GM19043 (cell line): ENCODE data around the gene STEAP3.

Experiments
- ATAC-seq: cut with Tn5 transposase; IDR thresholded peaks from one replicate; pipeline ENCODE4 v1.9.1; 2021; ENCODE audit warnings: low read depth; ENCODE audit not compliant: unreplicated experiment

Gene STEAP3

DNA sequence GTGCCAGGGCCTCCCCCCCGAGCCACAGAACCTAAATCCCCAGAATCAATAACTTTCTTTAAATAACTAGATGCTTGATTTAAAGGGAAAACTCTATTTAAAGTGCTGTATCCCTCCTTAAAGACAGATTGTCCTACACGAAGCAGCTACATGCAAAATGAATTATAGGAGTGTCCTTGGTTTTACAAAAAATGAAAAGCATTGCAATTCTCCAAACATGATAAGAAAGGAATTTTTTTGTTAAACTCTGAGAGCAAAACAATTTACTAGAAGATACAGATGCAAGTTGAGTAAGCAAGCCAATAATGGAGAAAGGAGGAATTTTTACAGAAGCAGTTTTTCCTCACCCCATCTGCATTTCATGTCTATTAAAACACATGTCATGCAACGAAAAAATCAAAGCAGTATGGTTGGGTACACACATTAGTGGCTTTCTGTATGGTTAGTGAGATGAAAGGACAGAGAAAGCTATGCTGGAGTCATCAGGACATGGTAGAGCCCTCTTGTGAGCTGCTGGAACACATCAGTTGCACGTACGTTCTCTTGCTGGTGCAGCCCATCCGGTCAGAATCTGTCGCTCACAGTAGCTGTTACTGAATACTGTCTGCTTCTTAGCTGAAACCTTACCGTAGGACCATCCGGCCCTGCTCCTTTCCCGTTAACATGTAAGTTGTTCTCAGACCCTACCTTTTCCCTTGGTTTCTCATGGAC is 25.9 kb upstream of the STEAP3 start:
- no peak for ATAC-seq

DNA sequence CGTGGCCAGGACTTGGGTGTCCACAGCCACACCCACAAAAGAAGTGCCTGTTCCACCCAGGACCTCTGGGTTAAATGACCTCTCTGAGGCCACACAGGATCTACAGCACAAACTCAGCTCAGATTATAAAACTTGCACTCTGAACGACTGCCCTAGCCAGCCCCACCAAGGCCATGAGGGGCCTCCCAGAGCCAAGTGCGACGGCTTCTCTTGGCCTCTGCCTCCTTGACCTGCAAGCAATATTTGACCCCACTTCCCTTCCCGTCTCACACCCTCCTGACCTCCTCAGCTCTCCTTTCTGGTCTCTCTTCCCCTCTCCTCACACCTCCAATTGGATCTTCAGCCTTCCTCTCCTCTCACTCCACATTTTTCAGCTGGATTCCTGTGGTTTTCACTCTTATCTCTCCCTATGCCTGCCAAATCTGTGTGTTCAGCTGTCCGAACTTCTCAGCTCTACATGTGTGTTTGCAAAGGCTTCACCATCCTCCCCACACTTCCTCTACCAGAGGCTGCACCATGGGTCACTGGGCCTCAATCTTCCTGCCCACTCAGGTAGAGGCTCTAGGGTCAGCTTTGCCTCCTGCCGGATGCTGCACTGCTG is 25.3 kb upstream of the STEAP3 start:
- ATAC-seq: no peak

DNA sequence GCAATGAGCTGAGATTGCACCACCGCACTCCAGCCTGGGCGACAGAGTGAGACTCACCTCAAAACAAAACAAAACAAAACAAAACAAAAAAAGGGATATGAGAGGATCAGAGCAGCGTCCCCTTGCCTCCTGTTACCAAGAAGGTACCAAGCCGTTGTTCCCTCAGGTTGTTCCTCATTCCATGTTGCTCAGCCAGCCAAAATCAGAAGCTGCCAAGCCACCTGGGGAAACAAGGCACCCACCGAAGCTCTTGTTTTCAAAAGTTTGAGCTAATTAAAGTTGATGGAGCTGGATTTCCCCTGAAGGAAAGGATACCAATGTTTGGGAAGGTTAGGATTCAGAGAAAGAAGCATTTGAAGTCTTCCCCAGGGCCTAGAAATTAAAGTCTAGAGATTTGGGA is 21.8 kb upstream of the STEAP3 start:
- ATAC-seq: no peak

DNA sequence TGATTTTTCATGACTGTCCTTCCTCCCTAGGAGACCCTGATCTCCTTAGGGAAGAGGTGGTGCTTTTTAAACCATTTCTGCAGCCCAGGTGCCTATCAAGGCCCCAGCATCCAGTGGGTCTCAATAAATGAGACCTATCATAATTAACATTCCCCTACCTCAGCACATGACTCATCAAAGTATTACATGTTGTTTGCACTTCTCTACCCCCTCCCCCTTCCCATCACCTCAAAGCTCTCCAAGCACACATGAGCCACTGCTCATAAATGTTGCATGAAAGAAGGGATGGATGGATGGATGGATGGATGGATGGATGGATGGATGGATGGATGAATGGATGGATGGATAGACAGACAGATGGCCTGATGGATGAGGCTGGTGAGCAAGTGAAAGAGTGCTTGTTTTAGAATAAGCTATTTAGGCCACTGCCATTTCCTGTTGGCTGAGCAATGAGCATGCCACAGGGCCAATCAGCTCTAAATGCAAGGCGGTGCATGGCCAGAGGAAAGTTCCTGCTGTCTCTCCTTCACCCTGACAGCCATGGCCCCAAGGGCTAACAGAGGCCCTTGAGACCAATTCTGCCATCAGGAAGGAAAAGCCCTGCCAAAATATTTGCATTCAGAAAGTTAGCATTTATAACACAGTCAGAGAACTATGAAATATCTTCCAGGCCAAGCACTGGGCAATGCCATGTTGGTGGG is 20.9 kb upstream of the STEAP3 start:
- ATAC-seq: no peak

DNA sequence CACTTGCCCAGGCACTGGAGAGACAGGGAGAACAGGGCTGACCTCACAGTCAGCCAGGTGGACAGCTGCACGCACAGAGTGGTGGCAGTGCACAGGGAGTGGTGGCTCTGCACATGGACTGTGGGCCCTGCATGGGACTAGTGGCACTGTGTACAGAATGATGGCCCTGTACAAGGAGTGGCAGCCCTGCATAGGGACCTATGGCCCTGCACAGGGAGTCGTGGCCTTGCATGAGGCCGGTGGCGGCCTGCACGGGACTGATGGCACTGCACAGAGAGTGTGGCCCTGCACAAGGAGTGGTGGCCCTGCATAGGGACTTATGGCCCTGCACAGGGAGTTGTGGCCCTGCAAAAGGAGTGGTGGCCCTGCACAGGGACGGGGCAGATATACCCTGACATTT is 19.1 kb upstream of the STEAP3 start:
- no peak for ATAC-seq

DNA sequence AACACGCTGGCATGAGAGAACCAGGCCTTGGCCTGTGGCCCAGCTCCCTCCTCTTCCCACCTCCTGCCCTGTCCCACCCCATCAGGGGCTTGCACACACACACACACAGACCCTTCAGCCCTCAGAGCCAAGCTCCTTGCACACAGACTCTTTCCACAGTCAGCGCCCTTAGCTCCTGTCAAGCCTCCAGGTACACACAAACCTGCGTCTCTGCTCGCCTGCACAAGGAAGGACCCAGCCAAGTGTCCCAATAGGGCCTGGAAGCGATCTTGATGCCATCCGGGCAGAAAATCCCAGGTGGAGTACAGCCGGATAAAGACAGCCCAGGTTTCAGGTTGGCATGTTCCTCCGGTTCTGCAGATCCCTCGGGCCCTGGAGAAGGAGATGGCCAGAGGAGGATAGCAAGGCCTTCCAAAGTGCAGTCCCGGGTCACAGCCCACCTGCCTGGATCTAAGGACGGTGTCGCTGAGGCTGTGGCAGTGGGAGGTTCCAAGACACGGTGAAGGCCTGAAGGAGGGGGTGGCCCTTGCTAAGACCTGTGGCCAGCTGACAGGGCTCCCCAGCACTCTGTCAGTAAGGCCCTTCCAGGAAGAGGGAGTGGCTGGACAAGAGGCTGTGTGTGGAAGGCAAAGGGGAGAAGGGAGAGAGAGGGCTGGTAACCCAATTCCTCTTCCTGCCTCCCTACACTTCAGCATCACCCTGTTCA is 18.5 kb upstream of the STEAP3 start:
- no peak for ATAC-seq

DNA sequence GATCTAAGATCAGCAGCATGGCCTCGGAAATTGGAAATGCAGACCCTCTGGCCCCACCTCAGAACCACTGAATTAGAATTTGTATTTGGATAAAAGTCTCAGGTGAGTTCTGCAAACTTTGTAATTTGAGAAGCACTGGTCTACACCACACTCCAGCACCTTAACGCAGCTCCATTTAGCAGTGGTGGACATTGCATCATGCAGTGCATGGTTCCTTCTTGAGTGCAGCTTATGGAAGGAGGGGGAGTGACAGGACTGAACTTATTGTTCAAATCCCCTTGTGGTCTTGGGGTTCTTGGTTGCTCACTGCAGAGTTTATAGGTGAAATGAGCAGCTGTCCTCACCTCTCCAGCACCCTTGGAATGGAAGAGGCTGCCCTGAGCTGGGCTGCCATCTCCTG is 17.4 kb upstream of the STEAP3 start:
- ATAC-seq: no peak

DNA sequence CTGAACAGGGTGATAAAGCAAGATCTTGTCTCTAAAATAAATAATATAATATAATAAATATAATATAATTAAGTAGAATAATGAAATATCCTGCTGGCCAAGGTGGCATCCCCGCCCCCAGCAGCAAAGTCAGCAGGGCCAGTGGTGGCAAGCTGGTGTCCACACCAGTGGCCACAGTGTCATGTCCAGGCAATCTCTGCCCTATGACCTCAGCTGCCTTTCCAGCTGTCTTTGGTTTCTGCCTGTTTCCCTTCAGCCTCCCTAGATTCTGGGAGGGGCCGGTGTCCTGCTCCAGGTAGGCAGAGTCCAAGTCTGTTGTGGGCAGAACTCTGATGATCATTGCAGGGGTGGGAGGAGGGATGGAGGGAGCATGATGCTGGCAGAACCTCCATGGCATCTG is 16.2 kb upstream of the STEAP3 start:
- ATAC-seq: no peak

DNA sequence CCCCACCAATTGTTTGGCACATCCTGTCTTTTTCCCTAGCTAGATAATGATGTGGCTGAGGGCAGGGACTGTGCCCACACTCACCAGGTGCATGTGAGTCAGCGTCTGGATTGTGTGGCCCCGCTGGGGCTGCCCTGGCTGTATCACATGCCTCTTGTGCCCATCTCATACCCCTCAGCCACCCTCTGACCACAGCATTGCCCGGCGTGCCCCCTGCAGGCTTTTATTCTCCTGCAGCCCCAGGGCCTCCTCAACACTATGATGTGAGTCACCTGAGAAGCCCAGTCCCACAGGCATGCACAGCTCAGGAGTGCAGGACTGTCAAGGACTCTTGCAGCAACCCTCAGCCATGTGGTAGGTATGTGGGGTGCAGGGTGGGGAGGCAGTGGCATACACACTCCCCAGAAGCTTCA is 14.8 kb upstream of the STEAP3 start:
- ATAC-seq: no peak

DNA sequence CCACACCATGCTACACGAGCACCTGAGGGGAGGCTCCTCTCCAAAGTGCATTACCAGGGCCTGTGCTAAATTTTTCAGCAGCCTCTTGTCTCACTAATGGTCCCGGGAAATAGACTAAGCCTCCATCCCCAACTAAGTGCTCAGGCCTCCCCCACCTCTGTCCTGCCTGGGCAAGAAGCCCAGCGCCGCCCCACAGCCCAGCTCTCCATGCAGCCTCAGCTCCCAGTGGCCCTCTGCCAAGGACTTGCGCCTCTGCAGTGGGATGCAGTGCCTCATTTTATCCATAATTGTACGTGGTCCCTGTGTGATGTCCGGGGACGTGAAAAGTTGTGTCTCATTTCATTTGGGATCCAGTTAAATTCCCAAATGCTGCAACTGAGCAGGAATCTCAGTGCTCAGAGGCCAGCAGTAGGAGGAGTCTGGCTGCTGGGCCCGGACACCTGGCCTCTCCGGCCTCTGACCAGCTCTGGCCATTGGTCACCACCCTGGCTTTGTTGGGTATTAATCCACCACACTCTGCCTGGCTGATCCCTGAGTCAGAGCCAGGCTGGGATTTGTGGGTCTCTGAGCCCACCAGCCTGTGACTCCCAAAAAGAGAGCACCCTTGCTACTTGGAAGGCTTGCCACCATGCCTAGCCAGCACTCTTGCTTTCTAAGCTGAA is 11.4 kb upstream of the STEAP3 start:
- ATAC-seq: no peak

DNA sequence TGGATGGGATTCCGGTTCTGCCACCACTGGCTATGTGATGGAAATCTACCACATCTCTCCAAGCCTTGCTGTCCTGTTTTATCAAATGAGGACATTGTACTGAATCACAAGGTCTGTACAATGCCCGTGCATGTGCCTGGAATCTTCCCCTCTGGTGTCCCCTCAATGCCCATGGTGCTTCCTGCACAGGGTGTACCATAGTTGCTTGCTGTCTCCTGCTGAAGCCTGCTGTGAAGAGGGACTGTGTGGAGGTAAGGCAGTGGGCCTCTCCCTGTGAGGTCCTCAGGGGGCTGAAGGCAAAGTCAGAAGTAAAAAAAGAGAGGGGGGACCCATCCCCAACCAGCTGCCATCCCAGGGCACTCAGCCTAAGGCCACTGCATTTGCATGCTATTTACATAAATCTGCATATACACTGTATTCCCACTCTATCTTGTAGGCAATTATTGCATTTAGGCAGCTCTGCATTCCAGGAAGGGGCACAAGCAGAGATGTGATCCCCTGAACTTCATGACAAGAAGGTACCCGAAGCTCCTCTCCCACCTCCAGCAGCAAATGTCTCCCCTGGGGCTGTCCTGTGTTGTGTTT is 9.1 kb upstream of the STEAP3 start:
- no peak for ATAC-seq

DNA sequence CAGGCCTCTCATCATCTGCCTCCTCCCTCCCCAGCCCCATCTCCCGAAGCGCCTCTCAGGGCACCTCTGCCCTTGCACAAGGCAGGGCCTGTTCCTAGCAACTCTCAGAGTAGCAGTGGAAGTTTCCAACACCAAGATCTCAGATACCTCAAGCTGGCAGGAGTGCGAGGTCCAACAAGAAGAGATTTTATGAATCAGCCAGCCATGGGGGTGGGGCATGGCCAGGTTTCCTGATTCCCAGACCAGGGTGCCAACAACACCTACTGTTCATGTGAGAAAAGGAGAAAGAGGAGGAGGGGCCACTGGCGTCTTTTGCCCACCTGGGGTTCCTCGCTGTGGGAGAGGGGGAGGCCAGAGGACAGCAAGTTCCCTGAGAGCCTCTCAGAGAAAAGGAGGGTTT is 6.6 kb upstream of the STEAP3 start:
- no peak for ATAC-seq

DNA sequence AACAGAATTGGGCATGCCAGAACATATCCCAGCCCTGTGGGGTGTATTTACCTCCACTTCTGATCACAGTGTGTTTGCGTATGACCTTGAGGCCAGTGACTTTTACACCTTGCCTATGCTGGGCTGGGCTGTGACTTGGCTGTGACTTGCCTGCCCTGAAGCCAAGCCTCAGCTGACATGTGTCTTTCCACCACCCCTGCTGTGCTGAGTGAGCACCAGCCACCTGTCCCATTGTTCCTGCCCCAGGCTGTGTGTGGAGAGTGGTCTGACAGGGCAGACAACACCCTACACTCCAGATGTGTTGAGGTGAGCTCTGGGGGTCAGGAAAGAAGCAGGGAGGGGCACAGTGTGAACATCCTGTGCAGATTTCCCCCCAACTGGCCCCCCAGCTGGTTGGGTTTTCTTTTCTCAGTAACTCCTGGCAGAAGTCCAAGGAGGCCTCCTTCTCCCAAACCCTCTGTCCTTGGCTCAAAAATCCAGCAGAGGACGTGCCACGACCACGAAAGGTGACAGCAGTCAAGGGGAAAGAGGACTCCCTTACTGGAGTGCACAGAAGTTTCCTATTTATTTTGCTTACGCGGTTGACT is 5.1 kb upstream of the STEAP3 start:
- ATAC-seq: no peak

DNA sequence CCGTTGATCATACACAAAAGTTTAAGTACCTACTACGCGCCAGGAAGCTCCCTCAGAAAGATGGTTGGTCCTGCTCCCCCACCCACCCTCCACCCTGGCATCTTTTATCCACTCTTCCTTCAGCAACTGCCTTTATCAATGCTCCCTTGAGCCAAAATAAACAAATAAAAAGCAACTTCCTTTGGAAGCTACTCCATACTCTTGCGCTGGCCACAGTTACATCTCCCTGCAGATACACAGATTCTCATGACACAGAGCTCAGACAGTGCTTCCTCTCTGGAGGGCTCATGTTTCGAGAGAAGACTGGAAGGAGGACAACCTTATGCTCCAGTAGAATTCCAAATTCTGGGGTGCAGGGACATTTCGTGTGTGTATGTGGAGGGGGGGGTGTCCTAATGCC is 3.8 kb upstream of the STEAP3 start:
- ATAC-seq: no peak

DNA sequence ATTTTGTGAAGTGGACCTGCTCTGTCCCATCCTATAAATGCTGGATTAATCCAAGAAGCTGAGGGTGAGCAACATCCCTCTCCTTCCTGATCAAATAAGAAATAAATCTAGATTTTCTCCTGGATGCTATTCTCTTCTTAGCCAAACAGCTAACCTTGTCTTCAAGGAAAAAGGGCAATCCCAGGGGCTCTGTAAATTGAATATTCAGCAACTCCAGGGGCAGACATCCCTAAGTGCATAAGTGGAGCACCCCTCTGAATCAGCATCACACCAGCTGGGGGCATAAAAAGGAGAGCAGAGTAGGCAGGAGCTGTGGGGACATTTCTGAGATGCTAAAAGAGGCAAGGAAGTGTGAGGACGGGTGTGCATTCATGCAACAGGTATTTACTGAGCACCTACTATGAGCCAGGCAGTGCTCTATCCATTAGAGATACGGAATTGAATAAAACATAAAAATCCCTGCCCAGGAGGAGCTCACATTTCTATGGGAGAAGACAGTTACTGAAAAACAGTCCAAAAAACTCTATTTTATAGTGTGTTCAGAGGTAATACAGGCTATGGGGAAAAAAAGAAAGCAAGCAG is 2.8 kb upstream of the STEAP3 start:
- no peak for ATAC-seq

DNA sequence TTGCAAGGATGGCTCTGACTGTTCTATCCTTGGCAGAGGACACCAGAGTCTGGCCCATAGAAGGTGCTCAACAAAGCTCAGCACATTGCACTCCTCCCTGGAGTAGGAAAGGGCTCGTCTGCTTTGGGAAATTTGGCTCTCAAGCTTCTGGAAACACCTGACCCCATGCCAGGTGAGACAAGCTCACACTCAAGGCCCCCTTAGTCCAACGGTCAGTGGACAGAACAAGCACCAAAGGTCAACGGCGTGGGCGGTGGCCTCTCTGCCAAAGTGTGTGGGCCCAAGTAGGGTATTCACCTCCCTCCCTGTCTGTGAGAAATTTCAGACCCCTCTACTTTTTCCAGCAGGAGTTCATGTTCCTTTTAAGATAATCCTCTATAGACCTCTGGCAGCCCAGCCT is 2.0 kb upstream of the STEAP3 start:
- ATAC-seq: no peak

DNA sequence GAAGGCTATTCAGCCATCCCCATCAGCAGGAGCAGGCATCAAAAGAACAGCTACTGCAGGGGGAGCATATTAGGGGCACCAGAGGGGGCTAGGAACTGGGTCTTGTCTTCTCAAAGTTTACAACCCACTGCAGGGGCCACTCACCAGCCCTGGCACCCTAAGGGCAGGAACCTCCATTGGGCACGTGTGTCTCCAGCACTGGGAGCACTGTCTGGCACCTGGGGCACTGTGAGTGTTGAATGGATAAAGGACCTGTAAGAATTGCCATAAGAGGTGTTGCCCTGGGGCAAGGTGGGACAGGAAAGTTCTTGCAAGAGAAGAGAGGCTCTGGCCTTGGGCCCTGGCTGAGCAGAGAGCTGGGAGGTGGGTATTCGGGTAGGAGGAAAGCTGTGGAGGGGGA is 1.4 kb upstream of the STEAP3 start:
- no peak for ATAC-seq

DNA sequence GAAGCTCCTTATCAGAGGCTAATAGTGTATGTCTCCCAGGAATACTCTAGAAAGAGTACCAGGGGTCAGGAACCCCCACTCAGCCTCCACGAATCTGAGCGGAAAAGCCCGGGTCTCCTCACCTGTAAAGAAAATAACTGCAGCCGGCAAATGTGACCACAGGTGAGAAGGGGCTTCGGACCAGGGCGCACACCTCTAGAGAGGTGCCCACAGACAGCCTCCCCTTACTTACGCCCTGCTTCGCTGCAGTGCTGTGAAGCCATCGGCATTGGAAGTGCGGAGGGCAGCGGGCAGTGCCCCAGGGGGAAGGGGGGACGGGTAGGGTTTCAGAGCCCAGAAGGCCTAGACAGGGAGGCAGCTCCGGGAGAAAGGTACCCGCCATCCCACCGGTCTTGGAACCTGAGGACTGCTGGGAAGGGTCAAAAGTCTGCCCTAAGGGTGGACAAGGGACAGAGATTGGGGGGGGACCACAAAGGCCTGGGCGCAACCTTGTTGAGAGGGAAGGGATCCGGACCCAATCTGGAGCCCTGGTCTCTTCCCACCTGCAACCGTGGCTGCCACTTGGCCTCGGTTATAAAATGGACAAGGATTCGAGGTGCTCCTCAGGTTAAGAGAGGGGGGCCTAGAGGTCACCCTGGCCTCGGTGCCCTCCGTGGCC is 642 bp upstream of the STEAP3 start:
- ATAC-seq: no peak

DNA sequence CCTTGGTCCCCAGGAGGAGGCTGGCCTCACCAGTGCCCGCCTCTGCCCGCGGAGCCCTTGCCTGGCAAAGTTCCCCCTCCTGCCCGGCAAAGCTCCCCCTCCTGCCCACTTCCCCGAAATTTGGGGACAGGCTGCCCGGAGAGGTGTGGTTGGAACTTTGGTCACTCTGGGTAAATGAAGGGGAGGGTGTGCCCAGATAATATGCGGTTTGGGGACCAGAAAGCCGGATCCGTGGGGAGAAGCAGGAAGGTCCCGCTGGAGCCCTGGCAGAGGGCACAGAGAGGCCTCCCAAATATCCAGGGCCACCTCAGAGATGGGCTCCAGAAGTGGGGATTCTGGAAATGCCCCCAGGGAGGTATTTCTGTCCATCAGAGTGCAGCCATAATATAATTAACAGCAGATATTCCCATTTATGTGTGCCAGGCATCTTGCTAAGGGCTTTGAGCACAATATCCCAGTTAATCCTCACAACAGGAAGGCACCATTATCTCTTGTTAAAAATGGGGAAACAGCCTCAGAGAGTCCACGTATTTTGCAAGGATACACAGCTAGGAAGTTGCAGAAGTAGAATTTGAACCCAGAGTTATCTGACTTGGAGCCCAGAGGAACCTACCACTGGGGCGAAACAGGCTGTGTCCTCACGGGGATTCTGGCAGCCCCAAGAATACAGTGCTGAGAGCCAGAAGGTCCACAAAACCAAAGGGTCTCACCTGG is 914 bp downstream of the STEAP3 start:
- no peak for ATAC-seq
